IMR-90 (cell line): ENCODE measurements around the gene RTEL1. TPM values are rescaled to one million over a fixed set of nuclear protein-coding genes. Genes with fewer than 3 reads are reported as not detected.

Source experiments
- ATAC-seq: fragments of 200-7000 bp; cut with Tn5 transposase; 2 replicates; pipeline ENCODE4 v1.9.1; 2020; ENCODE audit warnings: low read depth, mild to moderate bottlenecking, moderate library complexity
- BruUV-seq: library from RNA; stranded (reverse); fragments of 400-500 nt; replicated peaks from 2 replicates; lab custom pipeline; 2021; lab: Mats Ljungman, UMichigan
- CTCF ChIA-PET: fragments of 300-600 bp; formaldehyde crosslinking; extraction: SDS; loops from one replicate; lab custom pipeline; 2021; ENCODE audit warnings: antibody characterized with exemption; lab: Yijun Ruan, JAX
- POLR2A ChIA-PET: fragments of 300-600 bp; sonication (Branson Sonifier 250); formaldehyde crosslinking; loops from one replicate; lab custom pipeline; 2022; ENCODE audit warnings: antibody characterized with exemption; ENCODE audit not compliant: unreplicated experiment; lab: Charles Lee
- DNase-seq: peaks from one replicate; pipeline ENCODE4 v3.0.0; 2013
- H2AFZ ChIP-seq: replicated peaks from 2 replicates; pipeline ENCODE3; 2013; ENCODE audit warnings: low read length, mild to moderate bottlenecking; ENCODE audit not compliant: poor library complexity
- H2AK5ac ChIP-seq: 2 replicates; pipeline ENCODE4 v1.6.1; 2013; ENCODE audit warnings: low read depth, low read length, inconsistent platforms
- H2AK9ac ChIP-seq: replicated peaks from 2 replicates; pipeline ENCODE3; 2013; ENCODE audit warnings: mild to moderate bottlenecking, low read depth, low read length, moderate library complexity; ENCODE audit not compliant: poor library complexity
- H2BK120ac ChIP-seq: 2 replicates; pipeline ENCODE4 v1.6.1; 2013; ENCODE audit warnings: low read depth, low read length, inconsistent platforms
- H2BK15ac ChIP-seq: 3 replicates; pipeline ENCODE4 v1.6.1; 2013; ENCODE audit warnings: low read depth, low read length, inconsistent platforms
- H2BK20ac ChIP-seq: 2 replicates; pipeline ENCODE4 v1.6.1; 2013; ENCODE audit warnings: low read depth, mild to moderate bottlenecking, inconsistent platforms, low read length, moderate library complexity
- H2BK5ac ChIP-seq: 2 replicates; pipeline ENCODE4 v1.6.1; 2013; ENCODE audit warnings: mild to moderate bottlenecking, low read depth, low read length, inconsistent platforms; ENCODE audit not compliant: poor library complexity, severe bottlenecking
- H3K14ac ChIP-seq: replicated peaks from 2 replicates; pipeline ENCODE4 v1.6.1; 2013; ENCODE audit warnings: low read depth, low read length, inconsistent platforms
- H3K18ac ChIP-seq: 2 replicates; pipeline ENCODE4 v1.6.1; 2013; ENCODE audit warnings: low read depth, low read length, control low read depth
- H3K23ac ChIP-seq: 2 replicates; pipeline ENCODE4 v1.6.1; 2013; ENCODE audit warnings: low read depth, low read length, inconsistent platforms
- H3K27ac ChIP-seq: 2 replicates; pipeline ENCODE4 v1.5.1; 2013; ENCODE audit warnings: mild to moderate bottlenecking, control low read depth, low read length; ENCODE audit not compliant: insufficient read depth
- H3K27me3 ChIP-seq: 2 replicates; pipeline ENCODE4 v1.6.1; 2013; ENCODE audit warnings: low read length; ENCODE audit not compliant: control insufficient read depth, insufficient read depth
- H3K36me3 ChIP-seq: 2 replicates; pipeline ENCODE4 v1.6.1; 2013; ENCODE audit warnings: low read length, mixed read lengths; ENCODE audit not compliant: control insufficient read depth, insufficient read depth
- H3K4ac ChIP-seq: 2 replicates; pipeline ENCODE4 v1.6.1; 2013; ENCODE audit warnings: low read depth, low read length, inconsistent platforms
- H3K4me1 ChIP-seq: 2 replicates; pipeline ENCODE4 v1.6.1; 2013; ENCODE audit warnings: low read length, mixed read lengths; ENCODE audit not compliant: control insufficient read depth, insufficient read depth
- H3K4me2 ChIP-seq: 2 replicates; pipeline ENCODE4 v1.6.1; 2013; ENCODE audit warnings: low read depth, mild to moderate bottlenecking, control low read depth, low read length, moderate library complexity
- H3K4me3 ChIP-seq: 2 replicates; pipeline ENCODE4 v1.5.1; 2013; ENCODE audit warnings: low read depth, mild to moderate bottlenecking, control low read depth, low read length, moderate library complexity; ENCODE audit not compliant: insufficient read depth
- H3K56ac ChIP-seq: 2 replicates; pipeline ENCODE4 v1.6.1; 2013; ENCODE audit warnings: low read length, inconsistent platforms; ENCODE audit not compliant: insufficient read depth; ENCODE audit errors: extremely low read depth
- H3K79me1 ChIP-seq, 2 experiments: 2 replicates each; pipeline ENCODE4 v1.6.1; 2013; ENCODE audit warnings: low read length in 2 of 2, inconsistent platforms in 1 of 2, low read depth in 1 of 2
- H3K9ac ChIP-seq: 2 replicates; pipeline ENCODE4 v1.6.1; 2013; ENCODE audit warnings: low read depth, low read length, control low read depth
- H3K9me1 ChIP-seq: 2 replicates; pipeline ENCODE4 v1.6.1; 2013; ENCODE audit warnings: low read length, inconsistent platforms; ENCODE audit not compliant: insufficient read depth
- H3K9me3 ChIP-seq: 2 replicates; pipeline ENCODE4 v1.6.1; 2013; ENCODE audit warnings: low read length; ENCODE audit not compliant: control insufficient read depth, insufficient read depth
- H4K20me1 ChIP-seq: 2 replicates; pipeline ENCODE4 v1.6.1; 2013; ENCODE audit warnings: low read length, inconsistent platforms; ENCODE audit not compliant: insufficient read depth
- H4K5ac ChIP-seq: 2 replicates; pipeline ENCODE4 v1.6.1; 2013; ENCODE audit warnings: mild to moderate bottlenecking, low read depth, low read length, control low read depth
- H4K8ac ChIP-seq, 2 experiments: 2 replicates each; pipeline ENCODE4 v1.6.1; 2013; ENCODE audit warnings: low read depth in 2 of 2, low read length in 2 of 2, control low read depth in 1 of 2, inconsistent platforms in 1 of 2
- H4K91ac ChIP-seq: 2 replicates; pipeline ENCODE4 v1.6.1; 2013; ENCODE audit warnings: low read depth, low read length, inconsistent platforms; ENCODE audit not compliant: insufficient read depth
- BHLHE40 ChIP-seq: fragments of 150-350 bp; IDR thresholded peaks from 2 replicates; pipeline ENCODE4 v1.6.1; 2016; ENCODE audit warnings: mild to moderate bottlenecking, low read depth, low read length
- CEBPB ChIP-seq: IDR thresholded peaks from 2 replicates; pipeline ENCODE4 v1.6.1; 2012; ENCODE audit warnings: low read depth, low read length, improper control_type of control experiment
- CHD1 ChIP-seq: IDR thresholded peaks from 2 replicates; pipeline ENCODE4 v1.6.1; 2012; ENCODE audit warnings: low read depth, low read length, improper control_type of control experiment
- FOS ChIP-seq: fragments of 150-350 bp; IDR thresholded peaks from 2 replicates; pipeline ENCODE4 v1.6.1; 2016; ENCODE audit warnings: low read depth, low read length
- MAFK ChIP-seq: IDR thresholded peaks from 2 replicates; pipeline ENCODE4 v1.6.1; 2012; ENCODE audit warnings: low read depth, low read length, improper control_type of control experiment
- MAZ ChIP-seq: IDR thresholded peaks from 2 replicates; pipeline ENCODE4 v1.6.1; 2012; ENCODE audit warnings: low read depth, mild to moderate bottlenecking, low read length, improper control_type of control experiment, moderate library complexity, borderline replicate concordance
- MXI1 ChIP-seq: IDR thresholded peaks from 2 replicates; pipeline ENCODE4 v1.6.1; 2012; ENCODE audit warnings: low read depth, mild to moderate bottlenecking, low read length, moderate library complexity, borderline replicate concordance
- NFE2L2 ChIP-seq: fragments of 150-350 bp; IDR thresholded peaks from 2 replicates; pipeline ENCODE4 v1.6.1; 2016; ENCODE audit warnings: low read depth, mild to moderate bottlenecking, low read length
- POLR2A ChIP-seq: IDR thresholded peaks from 2 replicates; pipeline ENCODE4 v1.6.1; 2012; ENCODE audit warnings: mild to moderate bottlenecking, low read depth, low read length
- RAD21 ChIP-seq: IDR thresholded peaks from 2 replicates; pipeline ENCODE4 v1.6.1; 2012; ENCODE audit warnings: low read length, improper control_type of control experiment
- RCOR1 ChIP-seq: IDR thresholded peaks from 2 replicates; pipeline ENCODE4 v1.6.1; 2012; ENCODE audit warnings: mild to moderate bottlenecking, low read length, improper control_type of control experiment; ENCODE audit not compliant: insufficient replicate concordance
- RFX5 ChIP-seq: IDR thresholded peaks from 2 replicates; pipeline ENCODE4 v1.8.0; 2012; ENCODE audit warnings: low read depth, mild to moderate bottlenecking, low read length, moderate library complexity
- SMC3 ChIP-seq: fragments of 150-350 bp; IDR thresholded peaks from 2 replicates; pipeline ENCODE4 v1.6.1; 2016; ENCODE audit warnings: low read depth, mild to moderate bottlenecking, antibody characterized with exemption, low read length, moderate library complexity
- WGBS, 2 experiments: methylation state at CpG; one replicate each; pipeline versions ENCODE4 v1.1.5 to v1.1.7; 2013; ENCODE audit warnings: missing lambda C conversion rate in 2 of 2; ENCODE audit not compliant: insufficient read length in 1 of 2; ENCODE audit errors: extremely low coverage in 2 of 2; 5-methylcytosine and 5-hydroxymethylcytosine counted together
- dilution Hi-C: fragments of 300-500 bp; cut with HindIII; formaldehyde crosslinking; loops from one replicate; pipeline ENCODE4 v1.14.3; 2018; ENCODE audit warnings: low sequenced_read_pairs; ENCODE audit not compliant: unreplicated experiment
- in situ Hi-C: fragments of 300-500 bp; cut with MboI; formaldehyde crosslinking; loops from 3 replicates; pipeline ENCODE4 v1.14.3; 2019; ENCODE audit warnings: low sequenced_read_pairs, inconsistent platforms, mixed read lengths
- intact Hi-C: fragments of 100-400 bp; cut with micrococcal nuclease; formaldehyde crosslinking; loops from 2 replicates; pipeline ENCODE4 v1.10.0; 2022
- polyA plus RNA-seq, 3 experiments: library from polyadenylated mRNA; depleted of rRNA; stranded (reverse); fragments of >200 nt; gene quantifications; 2 replicates each; pipeline ENCODE4 v1.2.3, GENCODE V29; 2012; ENCODE audit warnings: low replicate concordance in 1 of 3
- total RNA-seq: library from RNA; depleted of rRNA; stranded (reverse); fragments of >200 nt; gene quantifications from 2 replicates; pipeline ENCODE4 v1.2.3, GENCODE V29; 2012
- TF ChIP-seq, protein P1 (sequence below): conservative IDR thresholded peaks from 2 replicates; pipeline ENCODE4 v1.5.1; 2012; ENCODE audit warnings: mild to moderate bottlenecking, low read depth, low read length, improper control_type of control experiment
- TF ChIP-seq, protein P2 (sequence below): fragments of 150-350 bp; IDR thresholded peaks from 2 replicates; pipeline ENCODE4 v1.6.1; 2017; ENCODE audit warnings: mild to moderate bottlenecking, antibody characterized with exemption, low read length, low read depth
- TF ChIP-seq, protein P3 (sequence below): fragments of 150-350 bp; IDR thresholded peaks from 2 replicates; pipeline ENCODE4 v1.6.1; 2016; ENCODE audit warnings: low read depth, mild to moderate bottlenecking, low read length, moderate library complexity, borderline replicate concordance

The RTEL1 gene
- total and polyA plus RNA-seq, 2 of the 4 experiments (the other 2 are of a cell fraction): 14.7 to 18.8 TPM

DNA sequence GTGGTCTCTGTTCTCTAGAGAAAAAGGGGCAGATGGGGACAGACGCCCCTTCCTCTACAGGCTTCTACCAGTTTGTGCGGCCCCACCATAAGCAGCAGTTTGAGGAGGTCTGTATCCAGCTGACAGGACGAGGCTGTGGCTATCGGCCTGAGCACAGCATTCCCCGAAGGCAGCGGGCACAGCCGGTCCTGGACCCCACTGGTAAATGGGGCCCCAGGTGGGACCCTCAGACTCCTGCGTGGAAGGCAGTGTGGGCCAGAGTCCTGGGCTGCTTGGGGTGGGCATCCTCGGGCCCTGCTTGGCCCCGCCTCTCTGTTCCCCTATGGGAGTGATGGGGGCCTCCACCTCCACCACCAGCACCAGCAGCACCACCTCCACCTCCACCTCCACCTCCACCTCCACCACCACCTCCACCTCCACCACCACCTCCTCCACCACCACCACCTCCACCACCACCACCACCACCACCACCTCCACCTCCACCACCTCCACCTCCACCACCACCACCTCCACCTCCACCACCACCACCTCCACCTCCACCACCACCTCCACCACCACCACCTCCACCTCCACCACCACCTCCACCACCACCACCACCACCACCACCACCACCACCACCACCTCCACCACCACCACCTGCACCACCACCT is 35.1 kb downstream of the RTEL1 start:
- no peak overlapping the region for H2BK15ac ChIP-seq
- POLR2A ChIA-PET: no interaction called here
- no peak overlapping the region for H2AK5ac ChIP-seq
- H4K20me1 ChIP-seq: no peaks in the 10 kb centered on the region
- H3K27me3 ChIP-seq: no peaks in the 10 kb centered on the region
- no peak overlapping the region for H4K91ac ChIP-seq
- no peak overlapping the region for H2BK120ac ChIP-seq
- dilution Hi-C loops (no loop called here), intact Hi-C loops (no loop called here), in situ Hi-C loops (no loop called here)
- no peak overlapping the region for H3K18ac ChIP-seq
- no peaks in the 10 kb centered on the region for H3K9me3 ChIP-seq
- DNase-seq (no peak), ATAC-seq (no peak)
- no peak overlapping the region for H3K4me2 ChIP-seq
- no peak overlapping the region for H3K9ac ChIP-seq
- no peak overlapping the region for H2BK5ac ChIP-seq
- 92% methylated on average over 4 of the region's 10 CpGs; no CpG with 5 or more reads in 1 of the 2 experiments for WGBS, 2 experiments
- H4K5ac ChIP-seq: no peak overlapping the region
- H2BK20ac ChIP-seq: no peak overlapping the region
- H3K79me1 ChIP-seq: peaks cover 8 to 26% of the 10 kb centered on the region in 2 experiments; a peak in 3 of 4 replicates
- no TSS peak for BruUV-seq
- no peak overlapping the region for H3K27ac ChIP-seq
- H3K9me1 ChIP-seq: no peaks in the 10 kb centered on the region
- H2AK9ac ChIP-seq: peak overlapping the region; percentile 68
- no peak overlapping the region for H3K4me3 ChIP-seq
- H3K36me3 ChIP-seq: peaks cover 13% of the 10 kb centered on the region; the same call in 1 of the 2 replicates
- no peak for TF ChIP-seq MAFK
- TF ChIP-seq SMC3: no peak
- TF ChIP-seq, protein P1, sequence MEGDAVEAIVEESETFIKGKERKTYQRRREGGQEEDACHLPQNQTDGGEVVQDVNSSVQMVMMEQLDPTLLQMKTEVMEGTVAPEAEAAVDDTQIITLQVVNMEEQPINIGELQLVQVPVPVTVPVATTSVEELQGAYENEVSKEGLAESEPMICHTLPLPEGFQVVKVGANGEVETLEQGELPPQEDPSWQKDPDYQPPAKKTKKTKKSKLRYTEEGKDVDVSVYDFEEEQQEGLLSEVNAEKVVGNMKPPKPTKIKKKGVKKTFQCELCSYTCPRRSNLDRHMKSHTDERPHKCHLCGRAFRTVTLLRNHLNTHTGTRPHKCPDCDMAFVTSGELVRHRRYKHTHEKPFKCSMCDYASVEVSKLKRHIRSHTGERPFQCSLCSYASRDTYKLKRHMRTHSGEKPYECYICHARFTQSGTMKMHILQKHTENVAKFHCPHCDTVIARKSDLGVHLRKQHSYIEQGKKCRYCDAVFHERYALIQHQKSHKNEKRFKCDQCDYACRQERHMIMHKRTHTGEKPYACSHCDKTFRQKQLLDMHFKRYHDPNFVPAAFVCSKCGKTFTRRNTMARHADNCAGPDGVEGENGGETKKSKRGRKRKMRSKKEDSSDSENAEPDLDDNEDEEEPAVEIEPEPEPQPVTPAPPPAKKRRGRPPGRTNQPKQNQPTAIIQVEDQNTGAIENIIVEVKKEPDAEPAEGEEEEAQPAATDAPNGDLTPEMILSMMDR: no peak
- no peak for TF ChIP-seq RAD21
- no peak for TF ChIP-seq POLR2A
- no peak for TF ChIP-seq RCOR1
- TF ChIP-seq, protein P2, sequence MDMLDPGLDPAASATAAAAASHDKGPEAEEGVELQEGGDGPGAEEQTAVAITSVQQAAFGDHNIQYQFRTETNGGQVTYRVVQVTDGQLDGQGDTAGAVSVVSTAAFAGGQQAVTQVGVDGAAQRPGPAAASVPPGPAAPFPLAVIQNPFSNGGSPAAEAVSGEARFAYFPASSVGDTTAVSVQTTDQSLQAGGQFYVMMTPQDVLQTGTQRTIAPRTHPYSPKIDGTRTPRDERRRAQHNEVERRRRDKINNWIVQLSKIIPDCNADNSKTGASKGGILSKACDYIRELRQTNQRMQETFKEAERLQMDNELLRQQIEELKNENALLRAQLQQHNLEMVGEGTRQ: no peak
- TF ChIP-seq RFX5: no peak
- no peak for TF ChIP-seq FOS
- no peak for TF ChIP-seq CHD1
- no peak for TF ChIP-seq NFE2L2
- TF ChIP-seq MXI1: no peak
- TF ChIP-seq CEBPB: no peak
- TF ChIP-seq, protein P3, sequence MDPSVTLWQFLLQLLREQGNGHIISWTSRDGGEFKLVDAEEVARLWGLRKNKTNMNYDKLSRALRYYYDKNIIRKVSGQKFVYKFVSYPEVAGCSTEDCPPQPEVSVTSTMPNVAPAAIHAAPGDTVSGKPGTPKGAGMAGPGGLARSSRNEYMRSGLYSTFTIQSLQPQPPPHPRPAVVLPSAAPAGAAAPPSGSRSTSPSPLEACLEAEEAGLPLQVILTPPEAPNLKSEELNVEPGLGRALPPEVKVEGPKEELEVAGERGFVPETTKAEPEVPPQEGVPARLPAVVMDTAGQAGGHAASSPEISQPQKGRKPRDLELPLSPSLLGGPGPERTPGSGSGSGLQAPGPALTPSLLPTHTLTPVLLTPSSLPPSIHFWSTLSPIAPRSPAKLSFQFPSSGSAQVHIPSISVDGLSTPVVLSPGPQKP: no peak
- no peak for TF ChIP-seq MAZ
- no peak for TF ChIP-seq BHLHE40
- H3K14ac ChIP-seq: no peak overlapping the region
- H4K8ac ChIP-seq: no peak overlapping the region
- CTCF ChIA-PET: no interaction called here
- no peak overlapping the region for H3K56ac ChIP-seq
- H3K4ac ChIP-seq: no peak overlapping the region
- no peak overlapping the region for H2AFZ ChIP-seq
- peaks cover 6% of the 10 kb centered on the region; the same call in 1 of the 2 replicates for H3K4me1 ChIP-seq
- H3K23ac ChIP-seq: no peak overlapping the region
